ENCODE data around the gene ADCY1.

Gene ADCY1

DNA sequence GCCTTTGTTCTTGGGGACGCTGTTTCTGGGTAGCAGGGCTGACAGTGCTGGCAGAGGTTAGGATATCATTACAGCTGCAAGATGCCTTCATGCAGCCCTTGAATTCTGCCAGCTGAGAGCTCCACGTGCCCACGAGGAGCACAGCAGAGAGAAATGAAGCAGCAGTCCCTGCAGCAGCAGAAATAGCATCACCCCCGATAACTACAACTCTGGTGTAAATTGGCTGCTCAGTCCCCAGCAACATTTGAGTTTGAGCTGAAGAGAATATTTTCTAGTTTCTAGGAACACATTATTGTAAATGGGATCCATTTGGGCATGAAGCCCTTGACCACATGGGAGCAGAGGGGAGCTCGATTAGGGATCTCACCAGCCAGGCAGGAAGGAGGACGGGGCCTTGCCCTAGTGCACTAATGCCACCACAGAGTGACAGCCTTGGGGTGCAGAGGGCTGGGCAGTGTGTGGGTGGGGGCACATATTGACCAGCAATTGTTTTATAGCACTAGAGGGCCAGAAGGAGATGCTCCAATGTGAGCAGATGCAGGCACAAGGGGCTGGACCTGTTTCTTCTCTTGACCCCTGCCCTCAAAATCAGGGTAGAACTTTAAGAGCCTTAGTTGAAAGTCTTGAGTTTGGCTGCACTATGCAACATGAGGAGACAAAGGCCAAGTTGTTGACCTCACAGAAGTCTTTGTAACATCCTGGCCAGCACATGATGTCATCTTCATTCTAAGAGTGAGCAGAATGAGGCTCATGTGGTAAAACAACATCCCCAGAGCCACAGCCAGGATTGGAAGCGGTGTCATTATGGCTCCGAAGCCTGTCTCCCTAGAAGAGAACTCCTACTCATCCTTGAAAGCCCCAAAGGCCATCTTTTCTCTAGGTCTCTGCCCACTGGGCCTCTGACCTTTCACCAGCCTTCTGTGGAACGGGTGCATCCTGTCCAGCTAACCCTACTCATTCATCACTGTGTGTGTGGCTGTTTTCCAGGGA lies 52.6 kb downstream of the ADCY1 start:
- DNase-seq, result no peak

DNA sequence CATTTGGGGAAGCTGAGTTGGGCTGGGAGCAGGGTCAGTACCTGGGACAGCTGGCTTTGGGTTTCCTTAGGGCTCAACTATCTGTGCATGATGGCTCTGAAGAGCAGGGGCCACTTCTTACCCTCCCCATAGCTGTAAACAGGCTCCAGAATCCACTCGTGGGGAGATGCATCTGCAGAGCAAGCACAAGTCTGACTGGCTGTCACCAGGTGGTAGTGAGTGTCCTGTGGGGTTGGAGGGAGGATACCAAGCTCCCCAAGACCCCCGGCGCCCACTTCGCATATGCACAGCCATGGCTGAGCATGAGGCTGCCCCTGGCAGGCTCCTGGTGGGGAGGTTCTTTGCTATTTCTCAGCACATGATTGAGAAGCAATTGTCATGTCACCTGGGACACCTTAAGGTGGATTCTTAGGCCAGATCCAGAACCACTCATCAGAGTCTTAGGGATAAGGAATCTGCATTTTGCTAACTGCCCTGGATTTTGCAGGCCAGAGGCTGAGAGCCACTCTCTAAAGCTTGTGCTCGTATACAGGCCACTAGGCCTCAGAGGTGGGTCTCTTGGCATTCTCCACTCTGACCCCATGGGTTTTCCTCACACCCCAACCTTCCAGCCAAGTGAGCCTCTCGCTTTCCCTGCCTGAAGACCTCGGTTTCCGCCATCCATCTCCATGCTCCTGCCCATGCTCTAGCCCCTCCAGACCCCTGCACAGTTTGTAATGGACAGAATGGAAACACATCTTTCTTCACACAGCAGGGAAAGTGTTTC lies 53.7 kb downstream of the ADCY1 start:
- DNase-seq, result no peak

DNA sequence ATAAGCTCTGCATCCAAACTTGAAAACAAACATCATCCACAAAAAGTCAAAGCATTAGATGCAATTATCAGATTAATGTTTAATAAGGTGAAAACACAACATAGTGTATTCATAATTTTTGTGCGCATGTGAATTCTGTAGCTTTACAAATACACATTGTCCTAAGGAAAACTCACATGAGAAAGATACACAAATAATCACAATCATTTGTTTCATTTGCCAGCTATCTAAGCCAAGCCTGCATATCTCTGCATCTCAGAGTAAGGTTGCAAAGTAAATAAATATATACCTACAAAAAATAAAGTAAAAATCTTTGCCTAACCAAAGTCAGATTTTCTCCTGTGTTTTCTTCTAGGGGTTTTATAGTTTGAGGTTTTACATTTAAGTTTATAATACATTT lies 57.4 kb downstream of the ADCY1 start:
- DNase-seq, result no peak

DNA sequence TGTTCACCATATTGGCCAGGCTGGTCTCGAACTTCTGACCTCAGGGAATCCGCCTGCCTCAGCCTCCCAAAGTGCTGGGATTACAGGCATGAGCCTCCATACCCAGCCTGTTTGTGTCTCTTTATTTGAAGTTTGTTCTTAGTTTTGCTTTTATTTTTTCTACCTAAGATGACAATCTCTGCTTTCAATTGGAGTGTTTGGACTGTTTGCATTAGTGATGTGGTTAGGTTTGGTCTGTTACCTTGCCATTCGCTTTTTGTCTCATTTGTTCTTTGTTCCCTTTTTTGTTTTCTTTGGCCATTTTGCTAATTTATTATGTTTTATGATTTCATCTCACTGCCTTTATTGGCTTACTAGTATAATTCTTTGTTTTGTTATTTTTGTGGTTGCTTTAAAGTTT lies 62.6 kb downstream of the ADCY1 start:
- DNase-seq, result no peak

DNA sequence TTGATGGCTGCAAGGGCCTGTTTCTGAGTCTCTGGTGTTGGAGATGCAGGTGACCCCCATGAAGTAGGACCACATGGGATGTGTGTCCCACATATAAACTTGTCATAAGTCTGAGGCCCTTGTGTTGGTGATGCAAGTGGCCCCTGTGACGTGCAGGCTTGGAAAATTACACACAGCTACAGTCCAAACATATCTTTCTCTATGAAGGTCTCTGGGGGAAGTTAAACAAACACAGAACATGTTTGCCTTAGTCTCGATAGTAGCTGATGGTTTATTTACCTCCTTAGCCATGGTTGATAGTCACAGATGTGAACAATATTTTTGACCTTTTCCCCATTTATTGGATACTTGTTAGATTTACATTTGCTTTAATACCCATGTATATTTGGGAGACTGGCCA lies 64.7 kb downstream of the ADCY1 start:
- no peak for DNase-seq

DNA sequence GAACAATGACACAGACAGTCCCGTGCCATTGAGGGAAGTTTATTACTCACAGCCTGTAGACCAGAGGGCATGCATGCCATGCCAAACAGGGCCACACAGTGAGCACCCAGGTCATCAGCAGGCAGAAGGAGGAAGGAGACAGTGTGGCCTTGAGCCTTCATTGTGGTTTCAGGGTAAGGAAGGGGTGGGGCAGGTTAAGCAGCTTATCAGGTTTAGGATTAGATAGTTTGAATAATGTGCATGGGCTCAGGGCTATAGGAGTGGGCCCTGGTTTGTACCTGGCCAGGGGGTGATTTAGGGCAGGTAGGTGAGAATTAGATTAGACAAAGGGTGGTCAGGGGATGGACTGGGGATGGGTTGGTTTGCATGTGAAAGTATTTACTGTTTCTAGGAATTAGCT lies 67.9 kb downstream of the ADCY1 start:
- DNase-seq, result no peak

DNA sequence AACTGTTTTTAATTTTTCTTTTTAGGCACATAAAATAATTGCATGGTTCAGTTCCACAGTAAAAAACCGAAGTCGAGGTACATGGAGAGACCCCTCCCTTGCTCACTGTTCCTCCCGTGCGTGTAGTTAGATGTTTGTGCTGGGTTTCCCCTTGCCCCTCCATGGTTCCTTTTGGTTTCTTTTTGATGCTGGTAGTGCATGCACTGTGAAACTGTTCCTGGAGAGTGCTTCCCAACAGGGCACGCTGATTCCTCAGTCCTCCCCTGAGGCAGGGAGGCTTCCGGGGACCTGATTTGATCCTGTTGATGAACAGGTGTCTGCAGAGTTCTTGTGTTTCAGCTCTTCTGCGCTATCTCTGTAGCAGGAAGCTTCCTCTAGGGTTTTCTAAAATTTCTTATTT lies 69.5 kb downstream of the ADCY1 start:
- no peak for DNase-seq

DNA sequence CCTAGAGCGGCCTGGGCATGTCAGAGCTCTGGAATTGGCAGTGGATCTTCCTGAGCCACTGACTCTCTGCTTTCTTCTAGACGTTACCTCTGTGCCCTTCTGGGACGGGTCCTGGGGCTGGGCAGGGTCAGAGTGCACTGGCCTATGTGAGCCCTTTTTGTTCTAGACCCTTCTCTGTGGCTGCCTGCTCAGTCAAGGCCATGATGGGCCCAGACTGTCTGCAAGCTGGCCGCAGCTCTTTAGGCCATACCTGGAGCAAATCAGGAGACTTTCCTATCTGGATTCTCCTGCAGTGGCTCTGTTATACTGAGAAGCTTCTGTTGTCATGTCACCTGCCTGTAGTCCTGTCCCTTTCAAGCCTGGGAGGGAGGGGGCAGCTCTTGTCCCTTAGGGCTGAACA lies 70.1 kb downstream of the ADCY1 start:
- no peak for DNase-seq

DNA sequence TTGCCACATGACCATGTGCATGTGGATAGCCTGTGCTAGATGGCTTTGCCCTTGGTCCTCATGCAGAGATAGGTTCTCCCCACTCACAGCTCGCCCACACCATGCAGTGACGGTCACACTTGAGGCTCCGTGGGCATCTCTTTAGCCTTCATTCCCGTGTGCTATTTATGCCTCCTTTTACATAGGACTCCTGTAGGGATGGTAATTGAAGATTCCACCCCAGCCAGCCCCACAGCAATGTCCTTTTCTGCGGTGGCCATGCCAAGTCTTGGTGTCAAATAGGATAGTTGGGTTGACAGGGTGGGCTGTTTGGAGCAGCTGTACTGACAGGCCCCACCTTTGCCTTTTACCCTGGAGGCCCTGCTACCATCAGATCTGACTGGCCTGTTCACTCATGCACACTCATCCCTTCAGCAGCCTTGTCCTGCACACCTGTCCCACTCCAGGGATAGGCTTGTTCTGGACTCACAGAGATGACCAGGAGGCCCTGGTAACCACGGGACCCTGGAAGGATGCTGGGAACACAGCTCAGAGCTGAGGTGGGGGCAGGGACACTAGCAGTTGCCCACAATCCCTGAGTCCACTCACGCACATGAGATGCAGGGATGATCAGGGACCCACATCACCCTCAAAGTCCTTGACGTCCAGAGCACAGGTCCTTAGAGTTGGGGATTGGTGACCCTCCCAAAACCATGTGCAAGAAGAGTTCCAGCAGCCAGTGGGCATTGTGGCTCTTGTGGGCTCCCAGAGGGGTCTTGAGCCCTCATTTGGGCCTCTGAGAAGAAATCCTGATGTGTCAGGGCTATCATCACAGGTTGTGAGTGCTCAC lies 71.2 kb downstream of the ADCY1 start:
- DNase-seq, result no peak

DNA sequence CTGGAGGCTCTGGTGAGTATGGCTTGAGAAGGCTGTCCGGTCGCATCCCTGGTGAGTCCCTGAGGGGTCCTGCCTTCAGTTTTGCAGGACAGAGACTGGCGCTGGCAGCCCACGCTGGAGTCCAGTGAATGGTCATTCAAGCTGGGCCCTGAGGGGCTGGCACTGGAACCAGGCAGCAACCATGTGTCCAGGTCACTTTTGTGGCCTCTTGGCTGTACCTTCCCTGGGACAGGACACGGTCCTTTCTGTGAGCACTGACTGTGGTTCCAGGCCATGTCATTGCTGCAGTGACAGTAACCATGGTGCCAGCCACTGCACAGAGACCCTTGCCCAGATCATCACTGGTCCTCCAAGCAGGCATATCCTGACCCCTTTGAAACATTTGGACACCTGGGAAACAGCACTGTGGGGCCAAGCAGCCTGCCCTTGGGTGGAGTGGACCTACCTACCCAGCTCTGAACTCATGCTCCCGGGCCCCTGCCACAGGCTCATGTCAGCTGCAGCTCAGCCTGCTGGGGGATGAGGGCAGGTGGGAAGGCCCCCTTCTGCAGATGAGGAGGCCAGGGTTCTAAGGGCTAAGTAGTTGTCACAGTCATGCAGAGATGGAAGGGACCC lies 72.1 kb downstream of the ADCY1 start:
- no peak for DNase-seq

DNA sequence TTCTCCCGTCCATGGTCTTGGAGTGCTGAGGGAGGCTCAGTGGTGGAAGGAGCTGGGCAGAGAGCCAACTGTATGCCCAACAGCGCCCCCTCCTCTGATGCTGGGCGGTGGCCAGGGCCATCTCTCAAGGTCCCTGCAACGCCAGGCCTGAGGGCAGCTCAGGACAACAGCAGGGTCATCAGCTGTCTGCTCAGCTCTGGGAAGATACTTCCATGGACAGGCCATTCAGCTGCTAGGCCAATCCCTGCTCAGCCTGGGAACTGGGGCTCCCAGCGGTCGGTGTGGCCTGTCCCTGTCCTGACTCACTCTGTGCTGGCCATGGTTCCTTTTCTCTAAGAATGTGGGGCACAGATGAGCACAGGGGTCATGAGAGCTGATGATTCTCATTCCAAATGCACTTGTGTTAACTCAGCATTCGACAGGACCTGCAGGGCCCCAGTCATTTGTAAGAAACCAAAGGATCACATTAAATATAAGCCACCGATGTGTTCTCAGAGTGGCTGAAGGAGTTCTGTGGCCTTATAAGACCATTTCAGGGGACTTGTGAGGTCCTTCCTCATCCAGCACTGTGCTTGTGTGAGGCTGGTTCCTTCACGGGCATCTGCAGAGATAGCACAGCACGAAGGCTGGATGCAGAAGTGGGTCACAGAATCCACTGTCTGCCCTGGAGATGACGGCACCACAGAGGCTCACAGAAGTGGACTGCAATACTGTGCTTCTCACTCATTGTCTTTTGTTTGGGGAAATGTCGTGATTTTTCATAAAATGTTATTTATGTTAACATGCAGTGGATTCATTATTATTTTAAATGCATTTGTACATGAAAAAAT lies 73.0 kb downstream of the ADCY1 start:
- DNase-seq, result no peak

DNA sequence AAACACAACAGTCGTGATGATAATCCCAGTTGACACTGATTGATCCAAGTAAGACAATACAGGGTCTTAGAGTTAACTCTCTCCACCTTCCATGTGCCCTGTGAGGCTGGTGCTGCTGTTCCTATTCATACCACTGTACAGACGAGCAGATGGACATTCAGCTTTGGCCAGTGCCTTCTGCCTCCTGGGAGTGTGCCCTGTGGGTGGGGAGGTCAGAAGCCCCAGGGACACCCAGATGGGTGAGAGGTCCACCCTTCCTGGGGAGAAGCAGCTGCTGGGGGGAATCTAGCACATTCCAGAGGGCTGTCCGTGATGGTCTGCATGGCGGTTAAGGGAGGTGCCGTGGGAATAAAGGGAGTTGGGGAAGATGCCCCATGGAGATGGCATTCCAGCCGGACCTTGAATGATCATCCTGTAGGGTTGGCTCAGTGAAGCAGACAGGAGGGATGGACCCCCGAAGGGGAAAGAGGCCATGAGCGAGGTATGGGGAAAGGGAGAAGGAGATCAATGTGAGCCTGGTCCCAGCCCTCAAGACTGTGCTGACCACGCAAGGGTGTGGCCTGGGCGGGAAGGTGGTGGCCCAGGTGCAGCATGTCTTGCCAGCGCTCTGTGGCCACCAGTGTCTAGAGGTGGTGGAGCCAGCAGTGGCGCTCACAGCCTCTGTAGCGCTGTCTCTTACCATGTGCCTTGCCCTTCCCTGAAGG lies 74.0 kb downstream of the ADCY1 start:
- no peak for DNase-seq

DNA sequence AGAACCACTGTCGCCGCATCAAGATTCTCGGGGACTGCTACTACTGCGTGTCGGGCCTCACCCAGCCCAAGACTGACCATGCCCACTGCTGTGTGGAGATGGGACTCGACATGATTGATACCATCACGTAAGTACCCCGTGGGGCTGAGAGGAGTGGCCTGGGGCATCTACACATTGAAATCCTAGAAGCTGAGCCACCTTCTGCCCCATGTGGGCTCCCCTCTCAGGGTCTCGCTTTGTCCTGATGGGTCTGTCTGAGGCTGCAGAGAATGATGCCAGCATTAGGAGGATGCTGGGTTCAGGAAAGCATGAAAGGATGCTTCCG lies 74.5 kb downstream of the ADCY1 start:
- DNase-seq, result no peak

DNA sequence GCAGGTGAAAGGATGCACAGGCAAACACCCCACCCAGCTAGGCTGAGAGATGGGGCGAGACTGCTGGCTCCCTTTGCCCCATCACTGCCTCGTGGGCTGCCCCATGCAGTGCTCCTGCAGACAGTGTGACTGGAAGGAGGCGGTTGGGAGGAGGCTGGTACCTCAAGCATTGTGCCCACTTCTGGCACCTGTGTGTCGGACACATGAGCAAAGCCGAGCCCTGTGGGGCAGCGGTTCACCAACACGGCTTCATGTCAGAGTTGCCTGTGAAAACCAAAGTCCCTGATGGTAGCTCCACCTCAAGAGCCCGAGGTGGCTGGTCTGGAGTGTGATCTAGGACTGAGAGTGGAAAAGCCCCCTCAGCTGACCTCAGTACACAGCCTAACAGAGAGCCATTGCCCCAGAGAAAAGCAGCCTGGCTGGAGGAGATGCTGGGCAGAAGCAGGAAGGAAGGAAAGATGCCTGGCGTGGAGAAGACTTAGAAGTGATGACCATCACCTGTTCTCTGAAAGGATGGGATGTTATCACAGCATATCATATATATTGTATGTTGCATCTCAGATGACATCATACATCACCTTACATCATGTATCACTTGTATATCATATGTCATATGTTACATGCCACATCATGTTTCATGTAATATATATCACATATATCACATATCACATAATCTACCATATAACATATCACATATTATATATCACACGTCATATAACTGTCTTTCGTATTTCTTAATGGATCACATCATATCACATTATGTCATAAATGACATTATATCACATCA lies 75.6 kb downstream of the ADCY1 start:
- no peak for DNase-seq

DNA sequence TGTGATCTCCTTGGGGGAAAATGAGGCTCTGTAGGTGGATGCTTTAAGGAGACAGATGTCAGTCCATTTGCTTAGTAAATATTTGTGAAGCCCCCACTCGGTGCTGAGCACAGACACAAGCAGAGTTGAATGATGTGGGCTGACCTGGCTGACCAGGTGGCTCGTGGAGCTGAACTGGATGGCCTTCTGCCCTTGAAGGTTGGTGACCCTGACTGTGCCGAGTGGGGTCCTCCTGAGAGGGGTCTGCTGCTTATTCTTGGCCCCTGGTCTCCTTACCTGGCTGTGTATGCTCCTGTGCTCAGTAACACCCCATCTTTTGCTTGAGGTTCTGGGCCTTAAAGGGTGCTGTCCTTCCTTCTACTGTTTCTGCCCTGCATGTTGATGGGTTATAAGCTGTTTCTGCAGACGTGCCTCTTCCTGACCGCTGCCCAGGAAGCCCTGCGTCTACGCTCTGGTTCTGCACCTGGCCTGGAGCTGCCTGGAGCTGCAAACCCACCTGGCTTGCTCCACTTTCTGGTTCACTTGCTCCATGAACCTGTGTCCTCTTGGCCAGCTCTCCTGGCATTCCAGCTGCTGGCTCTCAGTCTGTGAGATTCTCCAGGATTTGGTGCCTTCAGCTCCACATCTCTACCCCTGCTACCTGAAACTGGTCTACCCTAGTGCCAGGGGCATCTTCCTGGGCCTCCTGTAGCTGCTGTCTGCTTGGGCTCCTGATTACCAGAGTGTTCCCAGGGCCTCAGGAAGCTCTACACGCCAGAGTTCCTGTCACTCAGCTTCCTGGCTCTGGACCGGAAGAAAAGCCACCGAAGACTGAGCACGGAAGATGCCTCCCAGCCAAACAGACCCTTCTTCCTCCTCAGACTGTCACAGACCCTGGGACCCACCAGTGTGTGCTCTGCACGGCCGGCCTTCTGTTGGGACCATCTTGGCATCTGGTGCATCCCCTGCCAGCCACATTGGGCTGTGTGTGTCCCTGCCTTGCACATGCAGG lies 76.5 kb downstream of the ADCY1 start:
- no peak for DNase-seq

DNA sequence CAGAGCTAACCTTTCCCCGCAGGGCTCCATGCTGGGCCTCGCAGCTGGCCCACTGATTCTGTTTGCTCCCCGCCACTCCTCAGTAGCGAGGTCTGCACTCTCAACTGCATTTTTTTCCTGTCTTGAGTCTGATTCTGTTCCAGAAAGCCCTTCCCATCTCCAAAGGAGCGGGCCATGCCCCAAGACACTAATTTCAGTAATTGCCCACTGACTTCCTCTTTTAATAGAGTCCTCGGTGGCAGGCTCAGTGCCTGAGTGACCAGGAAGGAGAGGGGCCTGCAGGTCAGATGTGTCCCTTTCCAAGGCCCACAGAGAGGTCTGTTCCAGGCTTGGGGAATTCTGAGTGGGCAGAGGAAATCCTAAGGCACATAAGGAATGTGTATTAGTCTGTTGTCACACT lies 77.4 kb downstream of the ADCY1 start:
- DNase-seq, result no peak

DNA sequence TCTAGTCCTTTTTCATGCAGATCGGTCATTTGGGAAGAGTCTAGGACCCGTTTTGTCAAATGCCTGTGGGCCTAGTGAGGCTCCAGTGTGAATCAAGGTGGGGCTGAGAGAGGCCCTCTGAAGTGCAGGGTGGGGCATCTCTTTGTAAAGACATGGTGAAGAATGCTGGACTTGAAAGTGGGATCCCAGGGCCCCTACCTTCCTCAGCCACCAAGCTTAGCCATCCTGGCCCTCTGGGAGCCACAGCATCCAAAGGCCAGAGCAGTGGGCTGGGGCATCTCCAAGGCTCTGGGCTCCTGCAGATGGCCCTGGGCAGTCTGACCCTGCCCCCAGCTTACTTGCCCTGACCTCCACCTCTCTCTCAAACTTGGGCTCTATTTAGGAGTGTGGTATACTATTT lies 78.5 kb downstream of the ADCY1 start:
- no peak for DNase-seq

DNA sequence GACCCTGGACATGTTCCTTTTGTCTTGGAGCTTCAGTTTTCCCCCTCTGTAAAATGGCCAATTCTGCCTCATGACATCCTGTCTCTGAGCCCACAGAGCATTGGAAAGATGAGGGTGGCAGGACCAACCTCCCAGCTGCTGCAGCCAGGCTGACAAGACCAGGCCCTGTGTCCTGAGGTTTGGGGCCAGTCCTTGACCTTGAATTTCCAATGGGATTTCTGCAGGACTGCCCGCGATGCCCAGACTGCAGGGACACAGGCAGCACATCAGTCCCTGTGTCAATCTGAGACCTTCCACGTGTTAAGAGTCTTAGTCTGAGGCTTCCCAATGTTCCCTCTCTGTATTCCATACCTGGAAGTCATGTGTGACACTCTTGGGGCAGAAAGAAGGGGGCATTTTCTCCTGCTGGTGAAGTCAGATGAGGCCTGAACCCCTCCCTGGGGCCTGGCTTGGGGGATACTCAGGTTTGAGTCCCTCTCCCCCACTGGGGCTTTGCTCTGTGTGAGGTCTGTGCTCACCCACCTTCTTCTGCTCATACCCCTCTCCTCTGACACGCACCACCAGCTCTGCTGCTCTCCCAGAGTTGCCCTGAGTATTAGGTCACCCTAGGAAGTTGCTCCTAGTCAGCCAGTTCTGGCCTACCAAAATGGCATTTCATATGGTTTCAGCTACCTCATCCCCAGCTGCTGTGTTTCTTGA lies 79.2 kb downstream of the ADCY1 start:
- no peak for DNase-seq

DNA sequence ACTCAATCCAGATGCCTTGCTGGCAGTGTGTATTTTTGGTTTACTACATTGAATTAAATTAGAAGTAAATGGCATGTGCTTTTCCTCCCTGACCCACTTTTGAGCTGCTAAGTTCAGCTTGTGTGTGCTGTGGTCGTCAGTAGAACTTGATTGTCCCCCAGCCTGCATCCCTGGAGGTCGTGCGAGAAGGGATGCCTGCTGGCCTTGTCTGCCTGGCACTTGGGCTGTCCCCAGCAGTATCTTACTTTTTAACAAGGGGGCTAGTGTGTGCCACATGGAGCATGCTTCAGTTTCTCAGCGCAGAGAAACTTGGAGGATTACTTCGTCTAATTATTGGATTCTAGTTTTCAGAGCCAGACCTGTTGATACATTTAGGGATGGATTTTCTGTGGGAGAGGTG lies 80.2 kb downstream of the ADCY1 start:
- DNase-seq, result no peak
